Ovary (tissue), 3 donors: ENCODE data around the gene SIX2.

Source experiments
- POLR2A ChIP-seq: fragments of 450-650 bp; IDR thresholded peaks from one replicate; pipeline ENCODE4 v1.6.1; 2017; ENCODE audit warnings: antibody characterized with exemption, mild to moderate bottlenecking, moderate library complexity
- TF ChIP-seq, protein P1 (sequence below), 3 donors: fragments of 450-650 bp in 2 of 3; fragments of 200-600 bp in 1 of 3; IDR thresholded peaks; one replicate each; pipeline versions ENCODE4 v1.5.1 to v1.8.0; 2016 to 2022; ENCODE audit warnings: antibody characterized with exemption in 3 of 3, mild to moderate bottlenecking in 1 of 3
- donor health status: DM: no; HTN: no; CAD: no.

DNA sequence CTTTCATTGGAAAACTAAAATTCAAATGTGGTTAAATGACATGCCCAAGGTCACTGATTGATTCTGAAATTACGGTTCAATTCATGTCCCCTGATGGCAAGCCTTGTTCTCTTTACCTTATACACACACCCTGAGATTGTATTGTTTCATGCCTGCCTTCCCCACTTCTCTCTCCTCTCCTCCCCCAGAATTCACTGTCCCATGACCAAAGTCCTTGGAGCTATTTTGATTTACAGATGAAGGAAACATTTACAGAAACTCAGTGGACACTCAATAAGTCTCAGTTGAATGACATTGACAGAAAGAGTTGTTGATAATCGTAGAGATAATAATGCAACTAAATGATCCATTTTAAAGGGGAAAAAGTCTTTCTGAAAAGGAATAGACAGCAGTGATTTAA is 33.1 kb upstream of the SIX2 start:
- TF ChIP-seq, protein P1, sequence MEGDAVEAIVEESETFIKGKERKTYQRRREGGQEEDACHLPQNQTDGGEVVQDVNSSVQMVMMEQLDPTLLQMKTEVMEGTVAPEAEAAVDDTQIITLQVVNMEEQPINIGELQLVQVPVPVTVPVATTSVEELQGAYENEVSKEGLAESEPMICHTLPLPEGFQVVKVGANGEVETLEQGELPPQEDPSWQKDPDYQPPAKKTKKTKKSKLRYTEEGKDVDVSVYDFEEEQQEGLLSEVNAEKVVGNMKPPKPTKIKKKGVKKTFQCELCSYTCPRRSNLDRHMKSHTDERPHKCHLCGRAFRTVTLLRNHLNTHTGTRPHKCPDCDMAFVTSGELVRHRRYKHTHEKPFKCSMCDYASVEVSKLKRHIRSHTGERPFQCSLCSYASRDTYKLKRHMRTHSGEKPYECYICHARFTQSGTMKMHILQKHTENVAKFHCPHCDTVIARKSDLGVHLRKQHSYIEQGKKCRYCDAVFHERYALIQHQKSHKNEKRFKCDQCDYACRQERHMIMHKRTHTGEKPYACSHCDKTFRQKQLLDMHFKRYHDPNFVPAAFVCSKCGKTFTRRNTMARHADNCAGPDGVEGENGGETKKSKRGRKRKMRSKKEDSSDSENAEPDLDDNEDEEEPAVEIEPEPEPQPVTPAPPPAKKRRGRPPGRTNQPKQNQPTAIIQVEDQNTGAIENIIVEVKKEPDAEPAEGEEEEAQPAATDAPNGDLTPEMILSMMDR (IDR thresholded peaks at IDR 0.05): no peak
- TF ChIP-seq POLR2A: no peak
